SK-N-SH (cell line): ENCODE data around the gene PCARE. TPM values are rescaled to one million over a fixed set of nuclear protein-coding genes. Genes with fewer than 3 reads are reported as not detected.

ENCODE experiments used
- CTCF ChIA-PET: fragments of 300-600, 350-600 bp; formaldehyde crosslinking; extraction: SDS; loops from one replicate; lab custom pipeline; 2021; lab: Yijun Ruan, JAX
- POLR2A ChIA-PET: fragments of 350-600 bp; sonication (Branson Sonifier 250); formaldehyde crosslinking; extraction: SDS; loops from one replicate; lab custom pipeline; 2020; ENCODE audit warnings: antibody characterized with exemption, inconsistent platforms; lab: Yijun Ruan, JAX
- DNase-seq: peaks from one replicate; pipeline ENCODE4 v3.0.0; 2012
- H2AFZ ChIP-seq: fragments of 200-600 bp; sonication (generic); 2 replicates; pipeline ENCODE4 v1.8.1; 2016; ENCODE audit warnings: antibody characterized with exemption, mild to moderate bottlenecking, low read depth
- H3F3A ChIP-seq: fragments of 200-600 bp; sonication (generic); replicated peaks from 2 replicates; pipeline ENCODE3; 2016; ENCODE audit warnings: antibody characterized with exemption, mild to moderate bottlenecking; ENCODE audit not compliant: insufficient read depth
- H3K27ac ChIP-seq, 2 experiments: fragments of 200-500 bp in 1 of 2; fragments of 200-600 bp in 1 of 2; sonication (Bioruptor generic) in 1 of 2; sonication (generic), shearing (Covaris generic) in 1 of 2; 2 replicates each; pipeline versions ENCODE4 v1.5.1 to v1.6.1; 2014 to 2016; ENCODE audit warnings: low read depth in 2 of 2, inconsistent platforms in 1 of 2, low read length in 1 of 2, mild to moderate bottlenecking in 1 of 2, mixed read lengths in 1 of 2
- H3K27me3 ChIP-seq: fragments of 200-600 bp; sonication (generic), shearing (Covaris generic); 2 replicates; pipeline ENCODE4 v1.6.1; 2016; ENCODE audit warnings: mixed run types; ENCODE audit not compliant: insufficient read depth
- H3K36me3 ChIP-seq, 2 experiments: fragments of 200-500 bp in 1 of 2; fragments of 200-600 bp in 1 of 2; sonication (Bioruptor generic) in 1 of 2; sonication (generic) in 1 of 2; replicated peaks in 1 of 2; 2 replicates each; pipeline versions ENCODE3 to v1.5.1; 2014 to 2016; ENCODE audit warnings: low read length in 1 of 2, mild to moderate bottlenecking in 1 of 2; ENCODE audit not compliant: insufficient read depth in 2 of 2, control insufficient read depth in 1 of 2
- H3K4me1 ChIP-seq, 2 experiments: fragments of 200-500 bp in 1 of 2; fragments of 200-600 bp in 1 of 2; sonication (Bioruptor generic) in 1 of 2; sonication (generic), shearing (Covaris generic) in 1 of 2; 2 replicates each; pipeline versions ENCODE4 v1.5.1 to v1.6.1; 2014 to 2016; ENCODE audit warnings: low read depth in 1 of 2, low read length in 1 of 2, mixed run types in 1 of 2; ENCODE audit not compliant: insufficient read depth in 2 of 2, control insufficient read depth in 1 of 2
- H3K4me2 ChIP-seq: fragments of 200-600 bp; sonication (generic), shearing (Covaris generic); 2 replicates; pipeline ENCODE4 v1.6.1; 2017; ENCODE audit warnings: mixed run types
- H3K4me3 ChIP-seq, 2 experiments: fragments of 200-500 bp in 1 of 2; fragments of 200-600 bp in 1 of 2; sonication (Bioruptor generic) in 1 of 2; sonication (generic), shearing (Covaris generic) in 1 of 2; 2 replicates each; pipeline versions ENCODE4 v1.5.1 to v1.8.1; 2014 to 2016; ENCODE audit warnings: low read depth in 2 of 2, inconsistent platforms in 1 of 2, low read length in 1 of 2, mild to moderate bottlenecking in 1 of 2, mixed read lengths in 1 of 2, moderate library complexity in 1 of 2
- H3K79me2 ChIP-seq: fragments of 200-600 bp; sonication (generic); 2 replicates; pipeline ENCODE4 v1.8.1; 2017; ENCODE audit warnings: mild to moderate bottlenecking; ENCODE audit not compliant: insufficient read depth
- H3K9ac ChIP-seq: fragments of 200-600 bp; sonication (generic); 2 replicates; pipeline ENCODE4 v1.6.1; 2017; ENCODE audit warnings: mixed run types
- H3K9me2 ChIP-seq: fragments of 200-600 bp; sonication (generic); 2 replicates; pipeline ENCODE4 v1.6.1; 2017; ENCODE audit warnings: mixed run types
- H3K9me3 ChIP-seq: fragments of 200-600 bp; sonication (generic); 2 replicates; pipeline ENCODE4 v1.6.1; 2017; ENCODE audit warnings: mixed run types, mild to moderate bottlenecking, moderate library complexity
- H4K20me1 ChIP-seq: fragments of 200-600 bp; sonication (generic); 2 replicates; pipeline ENCODE4 v1.6.1; 2017; ENCODE audit warnings: mild to moderate bottlenecking, mixed run types; ENCODE audit not compliant: insufficient read depth
- ELF1 ChIP-seq: IDR thresholded peaks from 2 replicates; pipeline ENCODE4 v1.4.0; 2012
- FOXJ3 ChIP-seq: sonication (generic); formaldehyde crosslinking; IDR thresholded peaks from 2 replicates; pipeline ENCODE4 v1.5.1; 2020; ENCODE audit warnings: mild to moderate bottlenecking, missing genetic modification reagents
- FOXM1 ChIP-seq: IDR thresholded peaks from 2 replicates; pipeline ENCODE4 v1.4.0; 2012; ENCODE audit warnings: low read depth, mild to moderate bottlenecking
- GABPA ChIP-seq: IDR thresholded peaks from 2 replicates; pipeline ENCODE4 v1.4.0; 2012; ENCODE audit warnings: low read depth, mild to moderate bottlenecking
- NFIC ChIP-seq: IDR thresholded peaks from 2 replicates; pipeline ENCODE4 v1.4.0; 2012; ENCODE audit warnings: borderline replicate concordance
- RCOR1 ChIP-seq: fragments of 150-350 bp; IDR thresholded peaks from 2 replicates; pipeline ENCODE4 v1.6.1; 2017; ENCODE audit warnings: antibody characterized with exemption, low read length
- RFX5 ChIP-seq: IDR thresholded peaks from 2 replicates; pipeline ENCODE4 v1.6.1; 2012; ENCODE audit warnings: mild to moderate bottlenecking, improper control_type of control experiment, low read length
- YY1 ChIP-seq: IDR thresholded peaks from 2 replicates; pipeline ENCODE4 v1.4.0; 2012; ENCODE audit warnings: low read depth, mild to moderate bottlenecking
- WGBS: methylation state at CpG from one replicate; pipeline ENCODE4 v1.1.6; 2017; ENCODE audit warnings: low lambda C conversion rate; 5-methylcytosine and 5-hydroxymethylcytosine counted together
- polyA plus RNA-seq, 3 experiments: library from polyadenylated mRNA; depleted of rRNA; stranded (reverse); fragments of >200 nt; gene quantifications; 2 replicates each; pipeline ENCODE4 v1.2.3, GENCODE V29; 2012
- TF ChIP-seq, protein P1 (sequence below): IDR thresholded peaks from 2 replicates; pipeline ENCODE4 v1.4.0; 2012; ENCODE audit warnings: low read depth, borderline replicate concordance
- TF ChIP-seq, protein P2 (sequence below): IDR thresholded peaks from 2 replicates; pipeline ENCODE4 v1.6.1; 2012; ENCODE audit warnings: mild to moderate bottlenecking, low read depth, low read length, moderate library complexity

Gene PCARE
- polyA plus RNA-seq, 1 of the 3 experiments (the other 2 are of a cell fraction): not detected

DNA sequence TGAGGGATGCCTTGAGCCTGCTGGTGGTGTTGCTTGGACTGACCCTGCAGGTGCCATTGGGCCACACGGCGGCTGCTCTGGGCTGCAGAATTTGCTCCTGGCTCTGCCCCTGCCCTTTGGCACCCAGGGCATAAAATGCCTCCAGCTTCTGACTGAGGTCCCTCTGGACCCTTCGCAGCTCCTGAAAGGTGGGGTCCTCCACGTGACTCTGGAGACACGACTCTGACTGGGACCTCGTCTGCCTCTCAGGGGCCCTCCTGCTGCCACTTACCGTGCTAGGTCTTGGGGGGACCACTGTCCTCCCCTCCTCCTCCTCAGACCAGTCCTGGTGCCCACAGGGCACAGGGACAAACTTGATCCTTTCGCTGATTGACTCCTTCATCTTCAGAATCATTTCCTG is 2.1 kb downstream of the PCARE start:
- TF ChIP-seq FOXM1: no peak
- TF ChIP-seq, protein P1, sequence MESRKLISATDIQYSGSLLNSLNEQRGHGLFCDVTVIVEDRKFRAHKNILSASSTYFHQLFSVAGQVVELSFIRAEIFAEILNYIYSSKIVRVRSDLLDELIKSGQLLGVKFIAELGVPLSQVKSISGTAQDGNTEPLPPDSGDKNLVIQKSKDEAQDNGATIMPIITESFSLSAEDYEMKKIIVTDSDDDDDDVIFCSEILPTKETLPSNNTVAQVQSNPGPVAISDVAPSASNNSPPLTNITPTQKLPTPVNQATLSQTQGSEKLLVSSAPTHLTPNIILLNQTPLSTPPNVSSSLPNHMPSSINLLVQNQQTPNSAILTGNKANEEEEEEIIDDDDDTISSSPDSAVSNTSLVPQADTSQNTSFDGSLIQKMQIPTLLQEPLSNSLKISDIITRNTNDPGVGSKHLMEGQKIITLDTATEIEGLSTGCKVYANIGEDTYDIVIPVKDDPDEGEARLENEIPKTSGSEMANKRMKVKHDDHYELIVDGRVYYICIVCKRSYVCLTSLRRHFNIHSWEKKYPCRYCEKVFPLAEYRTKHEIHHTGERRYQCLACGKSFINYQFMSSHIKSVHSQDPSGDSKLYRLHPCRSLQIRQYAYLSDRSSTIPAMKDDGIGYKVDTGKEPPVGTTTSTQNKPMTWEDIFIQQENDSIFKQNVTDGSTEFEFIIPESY: no peak
- TF ChIP-seq GABPA: no peak
- TF ChIP-seq RCOR1: no peak
- TF ChIP-seq NFIC: no peak
- TF ChIP-seq ELF1: no peak
- TF ChIP-seq, protein P2, sequence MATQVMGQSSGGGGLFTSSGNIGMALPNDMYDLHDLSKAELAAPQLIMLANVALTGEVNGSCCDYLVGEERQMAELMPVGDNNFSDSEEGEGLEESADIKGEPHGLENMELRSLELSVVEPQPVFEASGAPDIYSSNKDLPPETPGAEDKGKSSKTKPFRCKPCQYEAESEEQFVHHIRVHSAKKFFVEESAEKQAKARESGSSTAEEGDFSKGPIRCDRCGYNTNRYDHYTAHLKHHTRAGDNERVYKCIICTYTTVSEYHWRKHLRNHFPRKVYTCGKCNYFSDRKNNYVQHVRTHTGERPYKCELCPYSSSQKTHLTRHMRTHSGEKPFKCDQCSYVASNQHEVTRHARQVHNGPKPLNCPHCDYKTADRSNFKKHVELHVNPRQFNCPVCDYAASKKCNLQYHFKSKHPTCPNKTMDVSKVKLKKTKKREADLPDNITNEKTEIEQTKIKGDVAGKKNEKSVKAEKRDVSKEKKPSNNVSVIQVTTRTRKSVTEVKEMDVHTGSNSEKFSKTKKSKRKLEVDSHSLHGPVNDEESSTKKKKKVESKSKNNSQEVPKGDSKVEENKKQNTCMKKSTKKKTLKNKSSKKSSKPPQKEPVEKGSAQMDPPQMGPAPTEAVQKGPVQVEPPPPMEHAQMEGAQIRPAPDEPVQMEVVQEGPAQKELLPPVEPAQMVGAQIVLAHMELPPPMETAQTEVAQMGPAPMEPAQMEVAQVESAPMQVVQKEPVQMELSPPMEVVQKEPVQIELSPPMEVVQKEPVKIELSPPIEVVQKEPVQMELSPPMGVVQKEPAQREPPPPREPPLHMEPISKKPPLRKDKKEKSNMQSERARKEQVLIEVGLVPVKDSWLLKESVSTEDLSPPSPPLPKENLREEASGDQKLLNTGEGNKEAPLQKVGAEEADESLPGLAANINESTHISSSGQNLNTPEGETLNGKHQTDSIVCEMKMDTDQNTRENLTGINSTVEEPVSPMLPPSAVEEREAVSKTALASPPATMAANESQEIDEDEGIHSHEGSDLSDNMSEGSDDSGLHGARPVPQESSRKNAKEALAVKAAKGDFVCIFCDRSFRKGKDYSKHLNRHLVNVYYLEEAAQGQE: no peak
- Histone ChIP-seq H3K79me2 (no peaks in the 10 kb centered on the region), H3K36me3 (no peaks in the 10 kb centered on the region), H3K4me3 (no peak overlapping the region), H3K9me2 (no peaks in the 10 kb centered on the region), H3K9me3 (no peaks in the 10 kb centered on the region), H2AFZ (no peak overlapping the region), H3K27ac (no peak overlapping the region), H3K4me1 (peaks cover 0 to 39% of the 10 kb centered on the region in 2 experiments; a peak in 2 of 4 replicates), H3K27me3 (no peaks in the 10 kb centered on the region), H3K4me2 (no peak overlapping the region), H3K9ac (no peak overlapping the region), H4K20me1 (no peaks in the 10 kb centered on the region), H3F3A (no peaks in the 10 kb centered on the region)
- 52% methylated on average over 4 of the region's 8 CpGs for WGBS
- DNase-seq: no peak
- CTCF ChIA-PET: interaction anchor here (1.0 kb wide), 1 partner anchor 10 kb away, joined by 4 read pairs; no protein-coding TSS in a partner anchor
- POLR2A ChIA-PET: no interaction called here

DNA sequence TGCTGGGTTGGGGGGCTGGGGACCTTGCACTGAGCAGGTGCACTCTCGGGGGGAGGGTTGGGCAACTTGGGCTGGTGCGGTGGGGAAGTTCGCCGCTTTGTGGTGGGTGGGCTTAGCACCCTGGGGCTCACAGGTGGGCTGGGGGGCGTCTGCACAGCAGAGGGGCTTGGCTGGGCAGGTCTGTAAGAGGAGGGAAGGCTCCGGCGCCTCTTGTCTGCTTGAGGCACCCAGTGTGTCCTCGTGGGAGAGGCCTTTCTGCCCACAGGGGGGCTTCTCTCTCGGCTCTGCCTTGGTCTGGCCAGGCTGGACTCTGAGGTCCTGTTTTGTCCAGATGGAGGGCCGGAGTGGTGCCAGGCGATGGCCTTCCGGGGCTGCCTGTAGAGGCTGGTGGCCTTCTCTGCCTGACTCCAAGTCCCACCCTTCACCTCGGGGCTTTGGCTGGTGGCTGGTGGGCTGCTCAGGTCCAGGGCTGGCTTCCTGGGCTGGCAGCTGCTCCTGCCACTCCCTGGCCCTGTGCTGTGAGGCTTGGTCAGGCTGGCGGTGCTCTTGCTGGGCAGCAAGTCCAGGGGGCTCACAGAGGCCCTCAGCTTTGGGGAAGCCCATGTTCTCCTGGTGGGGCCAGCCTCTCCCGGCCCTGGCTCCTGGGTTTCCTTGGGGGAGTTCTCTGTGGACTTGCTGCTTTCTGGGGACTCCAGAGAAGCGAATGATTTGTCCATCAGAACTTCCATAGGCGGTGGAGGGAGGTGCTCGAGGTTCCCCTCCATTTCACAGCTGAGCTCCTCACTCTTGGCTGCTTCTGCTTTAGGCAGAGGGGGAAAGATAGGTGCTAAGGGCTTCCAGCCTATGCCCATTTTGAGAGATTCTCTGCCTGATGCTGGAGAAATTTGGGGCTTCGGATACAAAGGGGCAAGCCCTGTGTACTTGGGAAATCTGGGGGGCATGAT is 3.0 kb downstream of the PCARE start:
- peaks cover 0 to 45% of the 10 kb centered on the region in 2 experiments; a peak in 2 of 4 replicates for H3K4me1 ChIP-seq
- H3K27ac ChIP-seq: no peak overlapping the region
- no peak overlapping the region for H3K9ac ChIP-seq
- no peaks in the 10 kb centered on the region for H4K20me1 ChIP-seq
- TF ChIP-seq FOXJ3 (CRISPR knock-in tag): no peak
- no peak for TF ChIP-seq RFX5
- TF ChIP-seq YY1: no peak
- DNase-seq: no peak
- no peaks in the 10 kb centered on the region for H3F3A ChIP-seq
- 63% methylated on average over 14 of the region's 19 CpGs for WGBS
- H2AFZ ChIP-seq: no peak overlapping the region
- no peaks in the 10 kb centered on the region for H3K9me2 ChIP-seq
- POLR2A ChIA-PET: no interaction called here
- CTCF ChIA-PET: interaction anchor here (0.7 to 1.3 kb wide), 4 partner anchors 8 to 28 kb away, joined by 3 to 4 read pairs (median 3); no protein-coding TSS in a partner anchor
- no peaks in the 10 kb centered on the region for H3K9me3 ChIP-seq
- H3K36me3 ChIP-seq: no peaks in the 10 kb centered on the region
- H3K4me2 ChIP-seq: no peak overlapping the region
- H3K4me3 ChIP-seq: no peak overlapping the region
- no peaks in the 10 kb centered on the region for H3K79me2 ChIP-seq
- H3K27me3 ChIP-seq: no peaks in the 10 kb centered on the region
